Activated CD8-positive, alpha-beta memory T cell treated with anti-CD3 and anti-CD28 coated beads, Interleukin-2, amount 50 U/mL, for 1 hour (primary cell): Measurements from ENCODE around the gene VRK1.

ENCODE experiments used
- DNase-seq: peaks from one replicate; pipeline ENCODE4 v3.0.0-alpha.2; 2020; ENCODE audit errors: extremely low read depth

The VRK1 gene

DNA sequence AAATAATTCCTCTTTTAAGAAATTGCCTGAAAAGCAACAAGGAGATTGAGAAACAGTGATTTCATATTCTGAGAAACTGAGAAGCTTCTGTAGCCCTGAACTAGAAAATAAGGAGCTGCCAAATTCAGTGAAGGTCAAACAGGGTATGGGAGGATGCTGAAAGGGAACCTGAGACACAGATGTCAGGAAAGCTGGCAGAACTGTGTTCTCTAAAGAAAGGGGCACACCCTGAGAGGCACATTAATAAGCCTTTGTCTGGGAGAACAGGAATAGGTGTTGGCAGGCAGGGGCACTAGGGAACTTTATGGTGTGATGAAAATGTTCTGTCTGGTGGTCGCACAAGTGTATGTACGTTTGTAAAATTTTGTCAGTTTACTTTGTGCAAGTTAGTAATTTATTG, 29.6 kb downstream of the VRK1 start:
- DNase-seq: no peak

GRCh38 chr14:96827290-96827689, 30.1 kb downstream of the VRK1 start:
- no peak for DNase-seq

GRCh38 chr14:96829791-96830190, 32.6 kb downstream of the VRK1 start:
- DNase-seq: no peak

DNA sequence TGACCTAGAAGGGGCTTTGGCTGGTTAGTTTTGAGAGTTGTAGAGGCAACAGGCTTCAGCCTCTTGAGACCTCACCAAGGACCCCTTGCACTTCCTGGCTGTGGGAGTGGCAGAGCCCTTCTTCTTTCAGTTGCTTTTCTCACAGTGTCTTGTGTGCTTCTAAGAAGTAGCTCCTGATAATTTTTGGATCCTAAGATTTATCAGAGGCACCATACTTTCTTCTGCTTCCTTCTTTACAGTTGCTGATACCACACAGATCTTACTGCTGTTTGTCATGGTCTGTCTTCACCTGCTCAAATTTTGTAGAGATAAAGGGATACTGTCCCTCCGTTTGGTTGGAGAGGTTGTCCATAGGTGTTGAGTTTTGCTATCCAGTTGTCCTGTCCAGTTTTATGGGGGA, 33.8 kb downstream of the VRK1 start:
- no peak for DNase-seq

GRCh38 chr14:96832351-96832750, 35.2 kb downstream of the VRK1 start:
- DNase-seq: no peak

DNA sequence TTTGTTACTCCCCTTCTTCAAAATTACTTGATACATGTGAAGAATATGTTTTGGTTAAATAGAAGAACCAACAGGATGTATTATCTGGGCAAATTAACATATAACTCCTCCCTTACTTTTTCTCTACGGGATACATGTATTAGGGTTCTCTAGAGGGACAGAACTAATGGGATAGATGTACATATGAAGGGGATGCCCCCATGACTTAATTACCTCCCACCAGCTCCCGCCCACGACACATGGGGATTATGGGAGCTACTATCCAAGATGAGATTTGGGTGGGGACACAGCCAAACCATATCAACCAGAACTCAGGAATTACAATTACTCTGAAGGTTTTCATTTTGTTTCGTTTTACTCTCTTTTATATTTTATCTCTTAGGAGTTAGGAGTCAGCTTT, 41.3 kb downstream of the VRK1 start:
- no peak for DNase-seq

DNA sequence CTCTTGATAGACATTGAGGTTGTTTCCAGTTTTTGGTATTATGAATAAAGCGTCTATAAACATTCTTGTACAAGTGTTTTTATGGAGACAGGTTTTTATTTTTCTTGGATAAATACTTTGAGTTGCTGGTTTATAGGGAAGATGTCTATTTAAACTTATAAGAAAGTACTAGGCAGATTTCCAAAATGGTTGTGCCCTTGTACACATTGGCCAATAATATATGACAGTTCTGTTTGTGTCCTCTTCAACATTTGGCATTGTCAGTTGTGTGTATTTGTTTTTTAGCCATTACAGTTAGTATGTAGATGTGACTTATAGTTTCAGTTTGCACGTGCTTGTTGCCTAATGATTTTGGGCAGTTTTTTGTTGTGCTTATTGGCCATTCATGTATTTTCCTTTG, 42.1 kb downstream of the VRK1 start:
- no peak for DNase-seq

- DNase-seq: no peak
Observed at GRCh38 chr14:96843137-96843536, 46.0 kb downstream of the VRK1 start.

- no peak for DNase-seq
Observed at GRCh38 chr14:96844857-96845570, 47.8 kb downstream of the VRK1 start.

GRCh38 chr14:96847451-96847850, 50.3 kb downstream of the VRK1 start:
- DNase-seq: no peak

DNA sequence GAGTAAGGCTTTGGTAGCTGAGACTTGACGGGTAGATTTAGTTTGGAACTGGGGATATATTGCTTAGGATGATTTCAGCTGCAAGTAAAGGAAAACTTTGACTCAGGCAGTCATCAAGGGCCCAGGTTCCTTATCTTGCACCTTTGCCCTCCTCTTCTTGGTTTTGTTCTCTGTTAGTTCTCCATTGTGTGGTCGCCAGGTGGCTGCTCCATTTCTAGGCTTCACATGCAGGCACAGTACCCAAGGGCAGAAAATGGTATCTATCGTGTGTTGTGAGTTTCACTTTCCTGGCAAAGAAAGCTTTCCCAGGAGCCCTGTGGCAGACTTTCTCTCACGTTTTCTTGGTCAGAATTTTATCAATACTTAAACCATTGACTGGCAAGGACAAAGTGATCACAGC, 50.8 kb downstream of the VRK1 start:
- no peak for DNase-seq

GRCh38 chr14:96849733-96850132, 52.6 kb downstream of the VRK1 start:
- no peak for DNase-seq

DNA sequence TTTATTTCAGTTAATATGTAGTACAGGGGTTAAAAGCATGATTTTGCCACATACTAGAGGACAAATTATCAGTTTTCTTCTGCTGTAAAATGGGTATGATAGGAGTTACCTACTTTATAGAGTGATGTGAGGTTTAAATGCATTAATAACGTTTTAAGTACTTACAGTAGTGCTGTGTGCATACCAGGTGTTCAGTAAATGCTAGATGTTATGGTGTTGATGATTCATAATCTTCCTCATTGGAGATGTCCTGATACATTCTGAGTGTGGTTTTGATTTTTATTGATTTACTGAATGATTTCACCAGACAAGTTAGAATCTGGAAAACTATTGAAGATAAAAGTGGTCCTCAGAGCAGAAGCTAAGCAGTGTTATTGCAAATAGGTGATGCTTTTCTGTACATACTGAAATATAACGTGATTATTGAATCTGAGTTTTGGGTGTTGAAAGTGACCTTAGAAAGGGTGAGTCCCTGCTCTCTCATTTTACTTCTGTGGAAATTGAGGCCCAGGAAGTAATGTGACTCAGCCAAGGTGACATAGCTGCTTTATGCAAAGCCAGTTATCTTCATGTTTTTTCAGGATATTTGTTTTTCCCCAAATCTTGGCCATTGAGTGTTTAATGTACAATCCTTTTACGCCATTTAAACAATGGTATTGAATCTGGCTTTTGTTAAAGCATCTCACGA, 54.7 kb downstream of the VRK1 start:
- DNase-seq: no peak

GRCh38 chr14:96852823-96853422, 55.7 kb downstream of the VRK1 start:
- DNase-seq: peak; percentile 0

DNA sequence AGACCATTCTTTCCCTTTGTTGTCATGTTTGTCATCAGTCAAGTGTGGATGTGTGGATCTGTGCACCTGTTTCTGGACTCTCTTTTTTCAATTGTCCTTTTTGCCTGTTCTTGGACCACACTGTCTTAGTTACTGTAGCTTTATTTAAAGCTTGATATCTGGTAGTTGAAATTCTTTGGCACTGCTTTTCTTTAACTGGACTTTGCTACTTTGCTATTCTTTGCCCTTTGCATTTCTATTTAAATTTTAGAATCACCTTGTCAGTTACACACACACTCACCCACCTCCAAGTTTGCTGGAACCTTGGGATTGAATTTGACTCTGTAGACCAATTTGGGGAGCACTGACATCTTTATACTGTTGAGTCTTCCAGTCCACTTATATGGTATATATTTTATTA, 61.5 kb downstream of the VRK1 start:
- DNase-seq: no peak

DNA sequence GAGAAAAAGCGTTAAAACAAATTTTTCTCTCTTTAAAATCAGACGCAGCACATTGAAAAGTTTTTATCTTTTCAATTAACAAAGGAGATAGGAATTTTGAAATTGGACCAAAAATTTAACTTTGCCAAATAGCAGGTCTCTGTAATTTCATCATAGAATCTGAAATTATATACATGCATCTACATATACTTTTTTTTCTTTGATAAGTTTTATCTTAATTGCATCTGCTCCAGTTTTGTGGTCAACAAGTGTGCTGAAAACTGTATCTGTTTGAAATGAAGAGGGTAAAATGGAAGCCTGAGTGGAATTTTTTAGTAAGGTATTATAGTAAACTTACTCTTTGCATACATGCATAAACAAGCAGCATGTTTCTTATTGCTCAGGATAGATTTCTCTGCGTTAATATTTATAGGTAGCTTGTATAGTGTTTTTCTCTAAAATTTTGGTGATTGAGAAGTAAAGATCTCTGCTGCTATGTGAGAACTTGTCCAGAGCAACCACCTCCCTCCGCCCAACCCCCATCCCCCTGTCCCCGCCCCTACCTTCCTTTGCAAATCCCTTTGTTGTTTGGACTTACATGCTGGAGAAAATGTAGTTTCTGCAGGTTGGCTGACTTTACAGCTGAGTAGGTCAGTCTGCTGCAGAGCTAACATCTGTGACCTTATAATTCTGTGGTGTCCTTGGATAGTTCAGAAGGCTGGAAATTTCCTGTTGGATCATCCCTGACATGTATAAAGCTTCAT, 64.6 kb downstream of the VRK1 start:
- no peak for DNase-seq

DNA sequence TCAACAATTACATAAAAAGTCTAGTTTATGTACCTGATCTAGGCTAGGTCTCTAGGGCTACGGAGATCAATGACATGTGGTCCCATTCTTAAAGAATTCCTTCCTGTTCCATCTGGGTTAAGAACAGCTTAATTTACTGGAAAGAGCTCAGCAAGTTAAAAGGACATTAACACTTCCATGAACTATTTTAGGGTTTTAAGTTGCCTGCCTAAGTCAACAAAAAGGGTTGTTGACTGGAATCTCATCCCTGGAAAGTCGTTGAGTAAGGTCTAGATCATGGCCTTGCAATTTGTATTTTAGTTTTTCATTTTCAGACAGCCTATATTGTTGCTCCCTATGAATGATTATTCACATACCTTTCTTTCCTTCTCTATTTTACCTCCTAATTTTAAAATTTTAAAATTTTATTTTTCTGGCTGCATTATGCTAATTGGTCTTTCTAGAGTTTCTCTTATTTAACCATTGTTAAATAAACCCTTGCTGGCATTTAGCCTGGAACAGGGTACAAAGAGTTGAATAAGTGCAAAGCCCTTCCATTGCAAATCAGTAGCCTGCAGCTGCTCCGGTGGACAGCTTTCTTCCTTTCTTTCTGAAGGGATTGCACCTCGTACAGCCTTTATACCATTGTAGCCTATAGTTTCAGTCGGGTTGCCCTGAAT, 66.3 kb downstream of the VRK1 start:
- DNase-seq: no peak

- DNase-seq: no peak
Observed at GRCh38 chr14:96863986-96864330, 66.8 kb downstream of the VRK1 start.

- no peak for DNase-seq
Observed at GRCh38 chr14:96867634-96868033, 70.5 kb downstream of the VRK1 start.

DNA sequence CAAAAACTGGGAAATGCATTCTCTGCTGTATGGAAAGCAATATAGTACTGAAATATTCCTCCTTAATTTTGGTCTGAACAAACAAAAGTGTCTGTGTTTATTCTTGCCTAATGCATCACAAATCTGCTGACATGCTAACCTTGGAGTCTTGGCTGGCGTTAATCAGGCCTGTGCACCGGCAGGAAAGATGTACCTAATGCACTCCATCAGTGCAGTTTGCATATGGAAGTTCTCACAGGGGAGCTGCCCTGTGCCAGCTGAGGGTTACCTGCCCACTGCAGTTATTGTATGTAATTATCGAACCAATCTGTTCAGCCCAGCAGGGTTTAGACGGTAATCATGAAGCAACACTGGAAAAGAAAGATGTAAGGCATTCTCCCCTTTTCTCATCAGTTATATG, 76.9 kb downstream of the VRK1 start:
- DNase-seq: no peak

- DNase-seq: no peak
Observed at GRCh38 chr14:96876747-96877146, 79.6 kb downstream of the VRK1 start.

DNA sequence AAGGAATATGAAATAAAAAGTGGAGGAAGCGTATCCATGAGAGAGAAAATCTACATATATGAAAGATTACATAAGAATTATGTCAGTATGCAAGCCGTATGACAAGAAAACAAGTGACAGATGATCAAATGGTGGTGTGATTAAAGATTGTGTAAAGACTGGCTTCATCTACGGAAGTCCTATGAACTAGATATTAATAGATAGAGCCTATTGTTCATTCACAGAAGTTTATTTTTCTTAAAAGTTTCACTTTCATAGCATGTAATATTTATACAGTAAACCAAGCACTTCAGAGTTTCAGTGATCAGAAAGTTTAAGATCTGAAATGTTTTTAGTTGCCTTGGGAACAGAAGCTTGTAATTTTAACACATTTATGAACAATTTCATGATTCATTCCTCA, 84.5 kb downstream of the VRK1 start:
- DNase-seq: no peak
